ENCODE data around the gene SSX7. TPM values are rescaled to one million over a fixed set of nuclear protein-coding genes. Genes with fewer than 3 reads are reported as not detected.
"Not testable (repeated sequence)": the region's sequence is repeated elsewhere in the genome, so short reads cannot be mapped to it uniquely, and the experiment has no call there.

The SSX7 gene
- total RNA-seq, 1 experiment from 2014 or later: not detected

- H3K36me3 ChIP-seq (ENCODE audit: control insufficient read depth, insufficient read depth, low read length); H3K4me3 ChIP-seq (ENCODE audit: low read depth, low read length); BruUV-seq (replicated peaks); DNase-seq; H3K27ac Mint-ChIP-seq (ENCODE audit: unreplicated experiment); H3K9me3 Mint-ChIP-seq (ENCODE audit: unreplicated experiment); H3K4me1 Mint-ChIP-seq (ENCODE audit: low read depth, unreplicated experiment); intact Hi-C loops (cut with micrococcal nuclease; ENCODE audit: unreplicated experiment); H3K9me3 ChIP-seq; H3K36me3 Mint-ChIP-seq (ENCODE audit: insufficient read depth, unreplicated experiment); H3K27me3 ChIP-seq (replicated peaks; ENCODE audit: control insufficient read depth, insufficient read depth, low read length); H3K27me3 Mint-ChIP-seq (ENCODE audit: insufficient read depth, unreplicated experiment); CTCF ChIA-PET; H3K4me1 ChIP-seq; H3K4me3 Mint-ChIP-seq (ENCODE audit: unreplicated experiment); POLR2A ChIA-PET: not testable (repeated sequence)
Observed at GRCh38 chrX:52620661-52621060, 34.0 kb downstream of the SSX7 start.

- CTCF ChIA-PET: no interaction called here
- POLR2A ChIA-PET: no interaction called here
- no peaks in the 10 kb centered on the region for H3K4me1 Mint-ChIP-seq (ENCODE audit: low read depth, unreplicated experiment)
Observed at GRCh38 chrX:52608961-52609360, 45.7 kb downstream of the SSX7 start.

GRCh38 chrX:52603151-52603550, 51.5 kb downstream of the SSX7 start:
- BruUV-seq (replicated peaks); H3K4me3 ChIP-seq (ENCODE audit: low read depth, low read length); intact Hi-C loops (cut with micrococcal nuclease; ENCODE audit: unreplicated experiment); H3K4me3 Mint-ChIP-seq (ENCODE audit: unreplicated experiment); H3K9me3 Mint-ChIP-seq (ENCODE audit: unreplicated experiment); H3K36me3 Mint-ChIP-seq (ENCODE audit: insufficient read depth, unreplicated experiment); H3K27me3 Mint-ChIP-seq (ENCODE audit: insufficient read depth, unreplicated experiment); H3K9me3 ChIP-seq; H3K27ac Mint-ChIP-seq (ENCODE audit: unreplicated experiment); H3K4me1 Mint-ChIP-seq (ENCODE audit: low read depth, unreplicated experiment); H3K4me1 ChIP-seq; POLR2A ChIA-PET; DNase-seq; H3K27me3 ChIP-seq (replicated peaks; ENCODE audit: control insufficient read depth, insufficient read depth, low read length); H3K36me3 ChIP-seq (ENCODE audit: control insufficient read depth, insufficient read depth, low read length); CTCF ChIA-PET: not testable (repeated sequence)

More at GRCh38 chrX:52608961-52609360, 45.7 kb downstream of the SSX7 start:
- H3K9me3 Mint-ChIP-seq (ENCODE audit: unreplicated experiment): no peaks in the 10 kb centered on the region
- Histone ChIP-seq H3K36me3 (ENCODE audit: control insufficient read depth, insufficient read depth, low read length) (no peaks in the 10 kb centered on the region), H3K9me3 (no peaks in the 10 kb centered on the region), H3K27me3 (replicated peaks; ENCODE audit: control insufficient read depth, insufficient read depth, low read length) (no peaks in the 10 kb centered on the region), H3K4me1 (no peaks in the 10 kb centered on the region), H3K4me3 (ENCODE audit: low read depth, low read length) (no peak overlapping the region)
- H3K4me3 Mint-ChIP-seq (ENCODE audit: unreplicated experiment): no peak overlapping the region
- no peak for DNase-seq
- H3K36me3 Mint-ChIP-seq (ENCODE audit: insufficient read depth, unreplicated experiment): no peaks in the 10 kb centered on the region
- peaks cover 8% of the 10 kb centered on the region for H3K27me3 Mint-ChIP-seq (ENCODE audit: insufficient read depth, unreplicated experiment)
- intact Hi-C loops (cut with micrococcal nuclease; ENCODE audit: unreplicated experiment): no loop called here
- TF ChIP-seq CTCF (IDR thresholded peaks at IDR 0.05; ENCODE audit: insufficient read depth in 1 of 2, low read depth in 1 of 2, low read length in 1 of 2, severe bottlenecking in 1 of 2, unreplicated experiment in 1 of 2): no peak
- BruUV-seq (replicated peaks): no TSS peak
- no peak overlapping the region for H3K27ac Mint-ChIP-seq (ENCODE audit: unreplicated experiment)

GRCh38 chrX:52598886-52599285, 55.8 kb downstream of the SSX7 start:
- POLR2A ChIA-PET: no interaction called here
- intact Hi-C loops (cut with micrococcal nuclease; ENCODE audit: unreplicated experiment): no loop called here
- no TSS peak for BruUV-seq (replicated peaks)
- H3K9me3 ChIP-seq: no peaks in the 10 kb centered on the region
- Mint-ChIP-seq H3K36me3 (ENCODE audit: insufficient read depth, unreplicated experiment) (no peaks in the 10 kb centered on the region), H3K4me1 (ENCODE audit: low read depth, unreplicated experiment) (no peaks in the 10 kb centered on the region), H3K4me3 (ENCODE audit: unreplicated experiment) (no peak overlapping the region), H3K27me3 (ENCODE audit: insufficient read depth, unreplicated experiment) (peaks cover 5% of the 10 kb centered on the region), H3K27ac (ENCODE audit: unreplicated experiment) (no peak overlapping the region), H3K9me3 (ENCODE audit: unreplicated experiment) (no peaks in the 10 kb centered on the region)
- CTCF ChIA-PET: no interaction called here
- H3K27me3 ChIP-seq (replicated peaks; ENCODE audit: control insufficient read depth, insufficient read depth, low read length): no peaks in the 10 kb centered on the region
- DNase-seq: no peak
- no peaks in the 10 kb centered on the region for H3K36me3 ChIP-seq (ENCODE audit: control insufficient read depth, insufficient read depth, low read length)
- no peaks in the 10 kb centered on the region for H3K4me1 ChIP-seq
- H3K4me3 ChIP-seq (ENCODE audit: low read depth, low read length): no peak overlapping the region
- no peak for TF ChIP-seq CTCF (IDR thresholded peaks at IDR 0.05; ENCODE audit: insufficient read depth in 1 of 2, low read depth in 1 of 2, low read length in 1 of 2, severe bottlenecking in 1 of 2, unreplicated experiment in 1 of 2)

Data from Caco-2 (cell line).